GM20000 (cell line): ENCODE measurements around the gene FZD10.

Experiments used
- DNase-seq: peaks from one replicate; pipeline ENCODE4 v3.0.0; 2012; ENCODE audit warnings: low spot score
- CTCF ChIP-seq: IDR thresholded peaks from 2 replicates; pipeline ENCODE4 v1.5.1; 2012; ENCODE audit warnings: mild to moderate bottlenecking, control low read depth; ENCODE audit errors: extremely low read depth, missing control alignments

Gene FZD10

GRCh38 chr12:130155416-130156073 is 6.7 kb upstream of the FZD10 start:
- DNase-seq: no peak
- no peak for TF ChIP-seq CTCF

GRCh38 chr12:130156652-130157275 is 5.5 kb upstream of the FZD10 start:
- TF ChIP-seq CTCF: no peak
- DNase-seq: no peak

GRCh38 chr12:130157998-130158753 is 4.1 kb upstream of the FZD10 start:
- no peak for TF ChIP-seq CTCF
- no peak for DNase-seq

- no peak for DNase-seq
- no peak for TF ChIP-seq CTCF
These were observed 3.6 kb upstream of the FZD10 start for GRCh38 chr12:130158754-130159059.

- no peak for TF ChIP-seq CTCF
- no peak for DNase-seq
These were observed 2.0 kb upstream of the FZD10 start for GRCh38 chr12:130160306-130160705.

GRCh38 chr12:130160711-130161231 is 1.5 kb upstream of the FZD10 start:
- TF ChIP-seq CTCF: no peak
- no peak for DNase-seq
